Activated T-cell treated with anti-CD3 and anti-CD28 coated beads, Interleukin-2, amount 50 U/mL, for 4 hours (primary cell): ENCODE results near the gene PVALB. TPM values are rescaled to one million over a fixed set of nuclear protein-coding genes. Genes with fewer than 3 reads are reported as not detected.

ENCODE experiments used
- ATAC-seq, 2 donors: fragments of 200-7000 bp; cut with Tn5 transposase; one replicate each; pipeline ENCODE4 v1.10.0; 2021
- DNase-seq: peaks from one replicate; pipeline ENCODE4 v3.0.0-alpha.2; 2020
- H3K27me3 Mint-ChIP-seq: one replicate; pipeline ENCODE4 v1.8.0; 2021; ENCODE audit warnings: low read depth, mixed read lengths
- H3K36me3 Mint-ChIP-seq: one replicate; pipeline ENCODE4 v1.8.0; 2022; ENCODE audit warnings: mixed read lengths; ENCODE audit not compliant: insufficient read depth
- H3K4me1 Mint-ChIP-seq: one replicate; pipeline ENCODE4 v1.8.0; 2021; ENCODE audit warnings: low read depth, mixed read lengths
- H3K4me3 Mint-ChIP-seq: one replicate; pipeline ENCODE4 v1.8.0; 2021; ENCODE audit warnings: mild to moderate bottlenecking, moderate library complexity, mixed read lengths
- H3K9me3 Mint-ChIP-seq: one replicate; pipeline ENCODE4 v1.8.0; 2021; ENCODE audit warnings: mixed read lengths
- total RNA-seq, 3 donors: library from RNA; stranded (reverse); gene quantifications; one replicate each; pipeline ENCODE4 v1.2.1, GENCODE V29; 2021

PVALB gene, protein sequence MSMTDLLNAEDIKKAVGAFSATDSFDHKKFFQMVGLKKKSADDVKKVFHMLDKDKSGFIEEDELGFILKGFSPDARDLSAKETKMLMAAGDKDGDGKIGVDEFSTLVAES
- not detected for total RNA-seq

DNA sequence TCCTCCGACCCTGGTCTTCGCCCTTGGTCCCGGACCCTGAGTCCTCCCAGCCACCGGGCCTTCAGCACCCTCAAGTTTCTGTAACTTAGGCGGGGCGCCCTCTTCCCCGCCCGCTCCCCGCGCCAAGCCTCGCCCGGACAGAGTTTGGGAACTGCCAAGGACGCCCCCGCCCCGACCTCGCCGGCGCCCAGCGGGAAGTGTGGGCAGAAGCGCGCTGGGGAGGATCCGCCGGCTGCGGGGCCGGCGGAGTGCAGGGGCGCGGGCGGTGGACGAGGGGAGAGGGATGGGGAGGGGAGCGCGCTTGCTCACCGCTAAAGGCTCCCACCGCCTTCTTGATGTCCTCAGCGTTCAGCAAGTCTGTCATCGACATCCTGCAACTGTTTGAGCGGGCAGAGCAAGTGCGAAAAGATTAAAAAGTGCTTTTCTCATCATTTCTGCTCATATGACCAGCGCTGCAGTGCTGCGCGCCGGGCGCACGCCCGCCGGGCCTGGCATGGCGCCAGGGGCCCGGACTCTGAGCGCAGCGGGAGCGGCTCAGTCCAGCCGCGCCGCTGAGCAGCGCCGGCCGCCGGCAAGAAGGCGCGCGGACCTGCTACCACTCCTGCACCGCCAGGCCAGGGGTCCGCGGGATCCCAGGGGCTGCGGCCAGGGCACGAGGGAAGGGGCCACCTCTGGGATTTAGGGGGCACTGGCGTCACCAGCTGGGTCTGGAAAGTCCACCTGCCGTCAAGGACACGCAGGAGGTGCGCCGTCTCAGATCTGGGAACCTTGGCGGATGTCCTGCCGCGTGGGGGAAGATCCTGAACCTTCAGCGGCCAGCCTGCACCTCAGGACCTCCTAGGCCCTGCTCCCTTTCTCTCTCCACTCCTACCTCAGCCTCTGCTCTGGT, at the start of gene PVALB:
Gene PVALB, minus strand, starts transcription at position 400 of the 889 bp plus-strand sequence. Its CDS starts 30 bp downstream, at position 370.
- ATAC-seq (peak; percentile 41 to 66), DNase-seq (no peak)
- Mint-ChIP-seq H3K4me1 (peaks cover 9% of the 10 kb centered on the region), H3K27me3 (peaks cover 73% of the 10 kb centered on the region), H3K36me3 (no peaks in the 10 kb centered on the region), H3K9me3 (no peaks in the 10 kb centered on the region), H3K4me3 (peak within 1 kb of the TSS; percentile 38)

DNA sequence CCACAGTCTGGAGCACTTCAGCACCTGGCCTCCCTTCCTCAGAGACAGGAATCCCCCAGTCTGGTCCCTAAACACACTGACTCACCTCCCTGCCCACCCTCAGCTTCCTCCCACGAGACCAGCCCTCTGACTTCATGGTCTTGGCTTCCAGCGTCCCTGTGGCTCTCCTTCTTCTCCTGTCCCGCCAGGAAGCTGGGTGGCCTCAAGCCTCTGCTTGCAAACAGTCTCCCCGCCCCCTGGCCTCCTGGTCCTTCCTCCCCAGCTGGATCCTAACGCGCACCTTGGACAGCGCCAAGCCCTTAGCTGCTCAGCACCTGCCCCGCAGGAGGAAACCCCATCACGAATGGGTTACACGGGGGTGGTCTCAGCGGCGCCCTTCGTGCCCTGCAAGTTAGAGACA, 48.5 kb upstream of the PVALB start:
- DNase-seq (no peak), ATAC-seq (no peak)
- Mint-ChIP-seq H3K4me3 (no peak overlapping the region), H3K27me3 (no peaks in the 10 kb centered on the region), H3K36me3 (peaks cover 10% of the 10 kb centered on the region), H3K9me3 (no peaks in the 10 kb centered on the region), H3K4me1 (peaks cover 24% of the 10 kb centered on the region)

DNA sequence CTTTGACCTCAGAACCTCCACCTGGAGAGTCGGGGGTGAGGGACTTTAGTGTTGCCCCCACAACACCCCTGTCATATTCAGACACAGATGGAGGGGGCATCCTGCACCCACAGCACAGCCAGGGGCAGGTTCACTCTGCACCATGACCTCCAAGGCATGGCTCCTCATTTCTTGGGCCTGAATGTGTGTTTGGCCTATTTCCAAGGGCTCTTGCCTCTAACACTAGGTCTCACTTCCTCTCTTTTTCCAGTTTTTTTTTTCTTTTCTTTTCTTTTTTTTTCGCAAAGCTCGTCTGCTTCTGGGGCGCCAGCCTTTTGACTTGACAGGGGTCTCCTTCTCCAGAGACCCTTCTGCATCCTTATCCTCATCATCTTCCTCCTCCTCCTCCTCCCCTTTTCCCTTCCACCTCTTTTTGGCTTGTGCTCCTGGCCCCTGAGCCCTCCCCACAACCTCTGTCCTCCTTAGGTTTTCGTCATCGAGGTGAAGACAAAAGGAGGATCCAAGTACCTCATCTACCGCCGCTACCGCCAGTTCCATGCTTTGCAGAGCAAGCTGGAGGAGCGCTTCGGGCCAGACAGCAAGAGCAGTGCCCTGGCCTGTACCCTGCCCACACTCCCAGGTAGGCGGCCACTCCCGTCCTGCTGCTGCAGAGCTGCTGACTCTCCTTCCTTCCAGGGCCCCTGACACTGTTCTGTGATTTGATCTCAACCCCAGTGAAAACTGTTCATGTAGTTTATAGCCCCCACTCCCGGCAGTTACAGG, 47.8 kb upstream of the PVALB start:
- DNase-seq (no peak), ATAC-seq (no peak)
- Mint-ChIP-seq H3K27me3 (no peaks in the 10 kb centered on the region), H3K36me3 (peaks cover 10% of the 10 kb centered on the region), H3K9me3 (no peaks in the 10 kb centered on the region), H3K4me1 (peaks cover 30% of the 10 kb centered on the region), H3K4me3 (no peak overlapping the region)

DNA sequence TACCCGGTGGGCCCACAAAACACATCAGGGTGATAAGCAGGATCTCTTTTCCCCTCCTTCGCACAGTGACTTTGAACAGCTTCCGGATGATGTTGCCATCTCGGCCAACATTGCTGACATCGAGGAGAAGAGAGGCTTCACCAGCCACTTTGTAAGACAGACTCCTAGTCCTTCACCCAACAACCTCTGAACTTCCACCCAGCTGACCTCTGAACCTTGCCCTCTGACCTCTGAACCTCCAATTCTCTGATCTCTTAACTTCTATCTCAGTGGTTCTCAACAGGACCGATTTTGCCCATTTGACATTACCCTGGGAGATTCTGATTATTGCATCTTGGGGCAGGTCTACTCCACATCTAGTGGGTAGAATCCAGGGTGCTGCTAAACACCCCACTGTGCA, 47.1 kb upstream of the PVALB start:
- Mint-ChIP-seq H3K27me3 (no peaks in the 10 kb centered on the region), H3K4me3 (no peak overlapping the region), H3K9me3 (no peaks in the 10 kb centered on the region), H3K4me1 (peaks cover 30% of the 10 kb centered on the region), H3K36me3 (peaks cover 10% of the 10 kb centered on the region)
- no peak for DNase-seq
- no peak for ATAC-seq

DNA sequence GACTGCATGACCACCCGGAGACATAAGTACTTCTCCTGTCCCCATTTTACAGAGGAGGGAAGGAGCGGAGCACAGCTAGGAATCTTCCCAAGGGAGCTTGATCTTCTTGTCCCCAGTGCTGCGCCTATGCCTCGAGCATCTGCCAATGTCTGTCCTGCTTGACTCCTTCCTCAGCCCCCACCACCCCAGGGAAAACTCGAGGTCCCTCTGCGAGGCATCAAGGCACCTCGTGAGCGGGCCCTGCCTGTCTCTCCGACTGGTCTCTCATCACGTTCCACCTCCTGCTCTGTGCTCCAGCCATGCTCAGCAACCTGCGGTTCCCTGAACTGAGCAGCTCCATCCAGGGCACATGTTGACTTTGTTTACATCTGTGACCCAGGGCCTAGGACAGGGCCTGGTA, 46.4 kb upstream of the PVALB start:
- no peak for ATAC-seq
- no peak for DNase-seq
- Mint-ChIP-seq H3K4me1 (peaks cover 30% of the 10 kb centered on the region), H3K9me3 (no peaks in the 10 kb centered on the region), H3K27me3 (no peaks in the 10 kb centered on the region), H3K4me3 (no peak overlapping the region), H3K36me3 (peaks cover 10% of the 10 kb centered on the region)

DNA sequence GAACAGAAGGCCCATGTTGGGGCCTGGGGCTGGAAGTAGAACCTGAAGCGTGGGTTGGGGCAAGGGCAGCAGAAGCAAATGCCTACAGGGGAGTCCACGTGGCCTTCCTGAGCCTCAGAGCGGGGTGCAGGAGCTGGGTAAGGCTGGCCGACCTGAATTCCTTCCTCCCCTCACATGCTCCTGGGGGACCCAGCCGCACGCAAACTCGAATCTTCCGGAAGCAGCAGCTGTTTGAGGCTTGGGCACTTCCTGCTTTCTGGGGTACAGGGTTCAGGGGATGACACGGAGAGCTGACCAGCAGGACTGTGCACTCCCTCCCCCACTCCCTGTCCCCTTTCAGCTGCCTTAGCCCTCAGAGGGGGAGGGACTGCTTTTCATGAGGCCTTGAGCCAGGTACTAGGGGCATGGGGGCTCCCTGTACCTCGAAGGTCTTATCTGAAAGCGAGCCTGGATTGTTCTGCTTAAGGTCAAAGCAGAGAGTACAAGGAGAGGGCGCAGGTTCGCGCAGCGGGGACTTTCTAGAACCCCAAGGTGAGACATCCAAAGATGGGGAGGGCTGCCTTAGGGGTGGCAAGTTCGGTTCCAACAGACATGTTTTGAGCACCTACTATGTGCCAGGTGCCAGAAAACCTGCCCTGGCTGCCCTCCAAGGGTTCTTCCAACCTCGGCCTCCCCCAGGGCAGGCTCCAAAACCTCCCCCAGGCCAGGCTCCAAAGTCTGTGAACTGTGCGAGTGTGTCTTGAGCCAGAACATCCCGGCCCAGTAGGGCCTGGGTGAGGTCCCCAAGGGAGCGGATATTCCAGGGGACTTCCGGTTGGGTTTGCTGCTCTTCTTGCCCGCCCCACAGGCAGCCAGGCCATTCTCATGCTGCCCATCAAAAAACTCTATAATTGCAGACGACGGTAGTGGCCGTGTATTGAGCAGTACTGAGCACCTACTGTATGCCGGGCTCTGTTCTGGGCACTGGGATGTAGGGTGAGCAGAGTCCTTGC, 45.7 kb upstream of the PVALB start:
- no peaks in the 10 kb centered on the region for H3K27me3 Mint-ChIP-seq
- ATAC-seq, result no peak
- DNase-seq, result no peak
- H3K36me3 Mint-ChIP-seq, result peaks cover 8% of the 10 kb centered on the region
- H3K9me3 Mint-ChIP-seq, result no peaks in the 10 kb centered on the region
- peaks cover 30% of the 10 kb centered on the region for H3K4me1 Mint-ChIP-seq
- no peak overlapping the region for H3K4me3 Mint-ChIP-seq

DNA sequence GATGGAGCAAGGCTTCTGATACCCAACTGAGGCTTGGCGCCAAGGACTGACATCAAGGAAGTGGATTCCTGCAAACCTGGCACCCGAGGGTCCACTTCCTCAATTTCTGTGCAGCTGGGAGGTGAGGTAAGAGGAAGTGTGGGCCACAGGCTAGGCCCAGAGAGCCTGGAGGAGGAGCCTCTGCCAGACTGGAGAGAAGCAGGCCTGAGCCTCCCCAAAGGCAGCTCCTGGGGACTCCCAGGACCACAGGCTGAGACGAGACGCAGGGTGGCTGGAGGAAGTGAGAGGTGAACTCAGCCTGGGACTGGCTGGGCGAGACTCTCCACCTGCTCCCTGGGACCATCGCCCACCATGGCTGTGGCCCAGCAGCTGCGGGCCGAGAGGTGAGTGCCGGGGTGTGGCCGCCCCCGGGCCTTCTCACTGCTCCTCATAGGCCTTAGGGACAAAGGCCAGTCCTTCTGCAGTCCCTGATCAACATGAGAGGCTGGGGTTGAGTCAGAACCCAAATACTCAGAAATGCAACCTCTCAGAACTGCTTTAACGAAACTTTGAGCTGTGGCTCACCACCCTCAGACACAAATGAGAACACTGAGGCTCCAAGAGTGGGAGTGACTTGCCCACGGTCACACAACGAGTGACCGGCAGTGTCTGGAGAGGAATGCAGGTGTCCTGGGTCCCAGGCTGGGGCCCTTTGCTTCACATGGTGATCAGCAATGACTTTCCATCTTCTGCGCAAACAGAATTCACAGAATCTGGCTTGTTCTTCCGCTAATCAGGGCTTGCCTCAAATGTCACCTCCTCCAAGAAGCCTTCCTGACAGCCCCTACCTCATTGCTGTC, 44.2 kb upstream of the PVALB start, which contains the start of gene NCF4:
Gene NCF4, plus strand, starts transcription at position 186 of the 839 bp plus-strand sequence. Its CDS starts 166 bp downstream, at position 352.
- peak within 1 kb of the TSS; percentile 68 for H3K4me3 Mint-ChIP-seq
- H3K36me3 Mint-ChIP-seq, result peaks cover 6% of the 10 kb centered on the region
- ATAC-seq (peak; percentile 69 to 80), DNase-seq (no peak)
- H3K27me3 Mint-ChIP-seq, result peaks cover 2% of the 10 kb centered on the region
- H3K4me1 Mint-ChIP-seq, result peaks cover 35% of the 10 kb centered on the region
- no peaks in the 10 kb centered on the region for H3K9me3 Mint-ChIP-seq

DNA sequence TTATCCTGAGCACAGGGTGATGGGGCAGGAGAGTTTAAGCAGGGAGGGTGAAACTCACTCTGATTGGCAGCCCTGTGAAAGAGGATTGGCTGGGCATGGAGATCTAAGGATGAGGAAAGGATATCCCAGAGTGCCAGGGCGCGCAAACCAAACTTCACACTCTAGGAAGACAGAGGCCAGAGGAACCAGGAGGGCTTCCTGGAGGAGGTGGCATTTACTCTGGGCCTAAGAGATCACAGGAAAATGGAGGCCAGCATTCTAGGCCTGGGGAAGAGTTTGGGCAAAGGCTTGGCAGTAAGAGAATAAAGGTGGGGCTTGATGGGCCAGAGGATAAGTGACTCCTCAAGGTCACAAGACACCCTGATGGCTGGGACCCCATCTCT, 43.6 kb upstream of the PVALB start:
- H3K4me3 Mint-ChIP-seq, result peak overlapping the region; percentile 68
- peaks cover 36% of the 10 kb centered on the region for H3K4me1 Mint-ChIP-seq
- DNase-seq (no peak), ATAC-seq (no peak)
- no peaks in the 10 kb centered on the region for H3K9me3 Mint-ChIP-seq
- peaks cover 2% of the 10 kb centered on the region for H3K27me3 Mint-ChIP-seq
- peaks cover 6% of the 10 kb centered on the region for H3K36me3 Mint-ChIP-seq

DNA sequence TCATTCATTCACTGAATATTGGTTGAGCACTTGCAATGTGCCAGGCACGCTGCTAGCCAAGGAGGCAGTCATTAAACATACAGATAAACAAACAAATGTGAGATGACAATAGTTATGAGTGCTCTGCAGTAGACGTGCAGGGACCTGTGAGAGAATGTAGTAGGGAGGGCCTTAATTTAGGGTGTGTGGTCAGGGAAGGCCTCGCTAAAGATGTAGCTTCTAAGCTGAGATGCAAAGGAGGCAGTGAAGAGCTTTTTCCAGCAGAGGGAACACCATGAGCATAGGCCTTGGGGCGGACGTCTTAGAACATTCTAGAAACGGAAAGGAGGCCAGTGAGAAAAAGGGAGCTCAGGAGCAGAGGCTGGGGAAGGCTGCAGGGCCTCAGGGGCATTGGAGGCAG, 43.2 kb upstream of the PVALB start:
- ATAC-seq, result no peak
- Mint-ChIP-seq H3K9me3 (no peaks in the 10 kb centered on the region), H3K4me1 (peaks cover 34% of the 10 kb centered on the region), H3K36me3 (peaks cover 5% of the 10 kb centered on the region), H3K27me3 (peaks cover 2% of the 10 kb centered on the region), H3K4me3 (no peak overlapping the region)
- no peak for DNase-seq

DNA sequence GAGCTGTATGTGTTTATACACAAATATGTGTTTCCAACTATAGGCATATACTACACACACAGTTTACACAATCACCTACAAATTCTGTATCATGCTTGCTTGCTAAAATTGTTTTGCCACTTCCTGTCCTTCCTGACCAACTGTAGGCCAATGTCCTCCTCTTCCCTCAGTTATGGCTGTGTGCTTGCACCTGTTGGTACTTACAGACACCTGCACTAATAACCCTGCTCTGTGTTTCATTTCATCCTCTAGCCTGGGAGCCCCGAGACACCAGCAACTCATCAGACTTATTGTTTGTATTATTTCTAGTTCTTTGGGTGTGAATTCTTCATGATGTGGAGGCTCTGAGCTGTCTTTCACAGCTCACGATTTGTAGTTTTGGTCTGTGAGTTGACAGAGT, 42.1 kb upstream of the PVALB start:
- no peak for ATAC-seq
- no peaks in the 10 kb centered on the region for H3K9me3 Mint-ChIP-seq
- no peak overlapping the region for H3K4me3 Mint-ChIP-seq
- H3K36me3 Mint-ChIP-seq, result no peaks in the 10 kb centered on the region
- no peak for DNase-seq
- H3K27me3 Mint-ChIP-seq, result peaks cover 2% of the 10 kb centered on the region
- peaks cover 32% of the 10 kb centered on the region for H3K4me1 Mint-ChIP-seq

DNA sequence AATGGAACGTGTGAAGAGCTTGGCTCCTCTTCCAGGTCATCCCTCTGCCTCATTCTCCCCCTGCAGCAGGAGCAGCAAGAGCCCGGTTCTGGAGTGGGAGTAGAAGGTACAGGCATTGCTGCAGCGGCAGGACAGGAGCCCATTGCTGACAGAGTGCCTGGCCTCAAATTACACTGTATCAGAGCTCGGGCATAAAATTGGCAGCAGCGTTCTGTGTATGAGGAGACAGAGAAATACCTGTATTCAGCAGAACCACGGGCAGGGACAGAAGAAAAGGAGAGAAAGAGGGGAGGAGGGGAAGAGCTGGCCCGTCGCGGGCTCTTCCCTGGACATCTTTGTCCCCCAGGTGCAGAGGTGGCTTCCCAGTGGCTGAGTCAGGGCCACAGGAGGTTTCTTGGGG, 41.3 kb upstream of the PVALB start:
- no peak for DNase-seq
- no peak overlapping the region for H3K4me3 Mint-ChIP-seq
- peaks cover 37% of the 10 kb centered on the region for H3K4me1 Mint-ChIP-seq

DNA sequence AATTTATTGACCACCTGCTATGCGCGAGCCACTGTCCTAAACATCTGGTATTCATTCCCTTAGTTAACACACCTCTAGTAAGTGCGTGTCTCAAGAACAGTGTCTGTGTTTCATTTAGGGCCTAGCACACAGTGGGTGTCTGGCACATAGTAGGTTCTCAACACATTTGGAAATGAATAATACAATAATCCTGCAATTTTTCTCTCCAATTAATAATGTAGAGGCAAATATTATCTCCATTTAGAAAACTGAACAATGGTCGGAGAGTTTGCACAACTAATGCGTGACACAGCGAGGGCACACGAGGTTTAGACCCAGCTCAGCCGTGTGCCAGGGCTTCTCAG, 39.9 kb upstream of the PVALB start:
- Mint-ChIP-seq H3K9me3 (no peaks in the 10 kb centered on the region), H3K4me3 (no peak overlapping the region), H3K27me3 (peaks cover 2% of the 10 kb centered on the region), H3K4me1 (peaks cover 34% of the 10 kb centered on the region), H3K36me3 (no peaks in the 10 kb centered on the region)
- ATAC-seq (no peak), DNase-seq (no peak)

More for the DNA sequence above, 41.3 kb upstream of the PVALB start:
- ATAC-seq, result no peak
- Mint-ChIP-seq H3K9me3 (no peaks in the 10 kb centered on the region), H3K36me3 (no peaks in the 10 kb centered on the region), H3K27me3 (peaks cover 2% of the 10 kb centered on the region)

DNA sequence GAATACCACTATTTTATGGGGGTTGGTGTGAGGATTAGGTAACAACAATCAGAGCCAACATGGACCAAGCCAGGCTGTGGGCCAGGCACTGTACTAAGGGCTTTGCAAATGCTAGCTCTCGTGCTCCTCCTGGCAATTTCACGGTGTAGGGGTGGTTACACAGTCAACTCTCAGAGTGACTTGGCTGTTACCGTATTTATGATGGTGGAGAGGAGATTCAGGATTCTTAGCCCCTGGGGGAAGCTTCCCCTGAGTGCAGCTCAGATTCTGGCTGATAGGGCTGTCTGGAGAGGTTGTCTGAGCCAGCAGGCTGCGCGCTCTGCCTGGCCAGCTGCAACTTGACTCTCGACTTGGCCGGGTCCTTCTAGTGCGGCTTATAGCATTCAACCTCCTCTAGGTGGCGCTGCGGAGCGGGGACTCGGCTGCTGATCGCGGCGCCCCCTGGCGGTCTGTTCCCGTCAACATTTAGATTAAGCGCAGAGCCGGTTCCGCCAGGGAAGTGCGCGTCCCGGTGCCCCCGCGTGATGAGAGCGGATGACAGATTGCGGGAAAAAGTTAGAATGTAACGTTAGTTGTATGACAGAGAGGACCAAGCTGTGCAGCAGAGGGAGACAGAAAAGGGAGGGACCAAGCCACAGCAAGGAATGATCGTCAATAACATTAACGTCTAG, 39.4 kb upstream of the PVALB start:
- peaks cover 2% of the 10 kb centered on the region for H3K27me3 Mint-ChIP-seq
- H3K36me3 Mint-ChIP-seq, result no peaks in the 10 kb centered on the region
- peak; percentile 96 for DNase-seq
- H3K9me3 Mint-ChIP-seq, result no peaks in the 10 kb centered on the region
- H3K4me1 Mint-ChIP-seq, result peaks cover 29% of the 10 kb centered on the region
- H3K4me3 Mint-ChIP-seq, result peak overlapping the region; percentile 42
- peak; percentile 58 to 68 for ATAC-seq
